Breast epithelium (tissue), 3 donors: ENCODE results near the gene NCOR1.

Experiments used
- CTCF ChIP-seq, 3 donors: fragments of 450-650 bp; IDR thresholded peaks; one replicate each; pipeline ENCODE4 v1.5.1; 2016 to 2017; ENCODE audit warnings: antibody characterized with exemption in 3 of 3, mild to moderate bottlenecking in 3 of 3, moderate library complexity in 3 of 3
- POLR2AphosphoS5 ChIP-seq, 3 donors: sonication (generic); formaldehyde crosslinking; IDR thresholded peaks; one replicate each; pipeline ENCODE4 v1.6.1; 2017; ENCODE audit warnings: antibody characterized with exemption in 3 of 3

- TF ChIP-seq POLR2AphosphoS5 (IDR thresholded peaks at IDR 0.05) = no peak
- no peak for TF ChIP-seq CTCF (IDR thresholded peaks at IDR 0.05)
Measured at GRCh38 chr17:16155536-16155935, 59.8 kb downstream of the NCOR1 start.
